Measurements from ENCODE around the gene KLHL6. TPM values are rescaled to one million over a fixed set of nuclear protein-coding genes. Genes with fewer than 3 reads are reported as not detected.

The KLHL6 gene
- total and polyA plus RNA-seq, 12 donors, result 0.34 to 7.5 (median 2.5) TPM

GRCh38 chr3:183546625-183547024 is 8.9 kb downstream of the KLHL6 start:
- Histone ChIP-seq H3K36me3 (replicated peaks in 1 of 2) (no peaks in the 10 kb centered on the region), H3K9me3 (replicated peaks in 1 of 3) (no peaks in the 10 kb centered on the region), H3K27ac (no peak overlapping the region), H3K4me3 (no peak overlapping the region), H3K4me1 (replicated peaks in 1 of 2) (peaks cover 0 to 2% of the 10 kb centered on the region in 2 donors), H3K27me3 (no peaks in the 10 kb centered on the region)
- 90 to 95% (median 93%) methylated on average over 19 of the region's 19 CpGs for WGBS, 4 donors
- TF ChIP-seq CTCF (IDR thresholded peaks at IDR 0.05) (no peak), POLR2A (IDR thresholded peaks at IDR 0.05) (no peak)
- DNase-seq, result no peak
- intact Hi-C loops (cut with DNase I), result no loop called here

DNA sequence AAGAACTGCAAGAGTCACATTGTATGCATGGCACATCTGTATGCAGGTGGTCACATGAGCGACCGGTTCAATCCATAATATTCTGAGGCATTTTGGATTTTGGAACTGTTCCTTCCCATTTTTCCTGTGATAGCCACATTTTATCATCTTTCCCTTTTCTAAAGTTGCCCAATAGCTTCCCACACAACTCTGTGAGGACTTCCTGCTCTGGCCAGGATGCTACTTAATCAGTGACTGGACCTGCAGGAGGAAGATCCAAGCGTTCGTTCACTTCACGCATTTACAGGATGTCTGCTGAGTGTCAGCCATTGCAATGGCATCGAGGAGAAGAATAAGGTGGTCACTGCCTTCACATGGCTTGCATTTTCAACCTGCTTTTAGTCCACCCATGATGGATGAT is 9.8 kb downstream of the KLHL6 start:
- Histone ChIP-seq H3K27ac (no peak overlapping the region), H3K9me3 (replicated peaks in 1 of 3) (no peaks in the 10 kb centered on the region), H3K36me3 (replicated peaks in 1 of 2) (no peaks in the 10 kb centered on the region), H3K4me3 (no peak overlapping the region), H3K4me1 (replicated peaks in 1 of 2) (no peaks in the 10 kb centered on the region), H3K27me3 (no peaks in the 10 kb centered on the region)
- DNase-seq, result no peak
- TF ChIP-seq CTCF (IDR thresholded peaks at IDR 0.05) (no peak), POLR2A (IDR thresholded peaks at IDR 0.05) (no peak)
- 68 to 73% (median 71%) methylated on average over 6 of the region's 6 CpGs for WGBS, 4 donors
- intact Hi-C loops (cut with DNase I), result no loop called here

DNA sequence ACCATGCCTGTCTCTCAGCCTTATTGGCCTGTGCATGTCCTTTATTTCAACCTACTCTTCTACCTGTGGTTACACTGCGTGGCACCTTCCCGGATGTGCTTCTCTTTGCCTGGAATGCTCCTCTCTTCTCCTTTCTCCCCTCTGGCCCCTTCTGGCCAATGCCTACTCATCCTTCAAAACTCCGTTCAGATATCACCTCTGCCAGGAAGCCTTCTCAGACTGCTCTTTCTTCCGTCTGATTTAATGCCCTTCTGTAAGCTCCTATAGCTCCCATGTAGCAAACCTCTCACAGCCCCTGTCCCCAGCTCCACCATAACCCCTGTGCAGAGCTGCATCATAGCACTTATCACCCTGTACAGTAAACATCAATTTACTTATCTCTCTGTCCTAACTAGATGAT is 13.2 kb downstream of the KLHL6 start:
- TF ChIP-seq POLR2A (IDR thresholded peaks at IDR 0.05) (no peak), CTCF (IDR thresholded peaks at IDR 0.05) (no peak)
- intact Hi-C loops (cut with DNase I), result no loop called here
- H3K9me3 ChIP-seq (replicated peaks in 1 of 3), result no peaks in the 10 kb centered on the region
- no peak overlapping the region for H3K4me3 ChIP-seq
- no peaks in the 10 kb centered on the region for H3K36me3 ChIP-seq (replicated peaks in 1 of 2)
- no peak for DNase-seq
- no peaks in the 10 kb centered on the region for H3K4me1 ChIP-seq (replicated peaks in 1 of 2)
- no peaks in the 10 kb centered on the region for H3K27me3 ChIP-seq
- no peak overlapping the region for H3K27ac ChIP-seq
- WGBS, 4 donors, result 87 to 94% (median 91%) methylated on average over 4 of the region's 4 CpGs

GRCh38 chr3:183541738-183542137 is 13.8 kb downstream of the KLHL6 start:
- TF ChIP-seq POLR2A (IDR thresholded peaks at IDR 0.05) (no peak), CTCF (IDR thresholded peaks at IDR 0.05) (no peak)
- intact Hi-C loops (cut with DNase I), result no loop called here
- no peaks in the 10 kb centered on the region for H3K27me3 ChIP-seq
- H3K36me3 ChIP-seq (replicated peaks in 1 of 2), result no peaks in the 10 kb centered on the region
- WGBS, 4 donors, result 51 to 79% (median 55%) methylated on average over 3 of the region's 3 CpGs
- H3K9me3 ChIP-seq (replicated peaks in 1 of 3), result no peaks in the 10 kb centered on the region
- DNase-seq, result peak in 2 of 7 donors; percentile 27 to 30
- no peak overlapping the region for H3K4me3 ChIP-seq
- H3K27ac ChIP-seq, result no peak overlapping the region
- no peaks in the 10 kb centered on the region for H3K4me1 ChIP-seq (replicated peaks in 1 of 2)

Data from adrenal gland (tissue), 12 donors.